GM19035 (cell line): ENCODE measurements around the gene KLHL25.

Experiments
- ATAC-seq: cut with Tn5 transposase; IDR thresholded peaks from one replicate; pipeline ENCODE4 v1.9.1; 2021; ENCODE audit not compliant: unreplicated experiment

KLHL25 gene

GRCh38 chr15:85762039-85762755 lies 32.5 kb downstream of the KLHL25 start:
- ATAC-seq = no peak

- no peak for ATAC-seq
These were observed 33.1 kb downstream of the KLHL25 start for GRCh38 chr15:85761635-85762034.

- ATAC-seq = no peak
These were observed 34.0 kb downstream of the KLHL25 start for GRCh38 chr15:85760531-85761371.

GRCh38 chr15:85760049-85760448 lies 34.7 kb downstream of the KLHL25 start:
- ATAC-seq = no peak

- no peak for ATAC-seq
These were observed 35.3 kb downstream of the KLHL25 start for GRCh38 chr15:85759376-85759775.

GRCh38 chr15:85758655-85758978 lies 36.1 kb downstream of the KLHL25 start:
- ATAC-seq = no peak

GRCh38 chr15:85757939-85758654 lies 36.6 kb downstream of the KLHL25 start:
- no peak for ATAC-seq

GRCh38 chr15:85757073-85757938 lies 37.4 kb downstream of the KLHL25 start:
- ATAC-seq = no peak

GRCh38 chr15:85756411-85757072 lies 38.2 kb downstream of the KLHL25 start:
- ATAC-seq = no peak

GRCh38 chr15:85755942-85756341 lies 38.8 kb downstream of the KLHL25 start:
- ATAC-seq = no peak

- ATAC-seq = no peak
These were observed 39.3 kb downstream of the KLHL25 start for GRCh38 chr15:85755471-85755870.

- ATAC-seq = no peak
These were observed 39.7 kb downstream of the KLHL25 start for GRCh38 chr15:85754989-85755388.

GRCh38 chr15:85753791-85754452 lies 40.8 kb downstream of the KLHL25 start:
- ATAC-seq = no peak

- no peak for ATAC-seq
These were observed 41.5 kb downstream of the KLHL25 start for GRCh38 chr15:85753261-85753660.

GRCh38 chr15:85752491-85752961 lies 42.2 kb downstream of the KLHL25 start:
- ATAC-seq = no peak

- no peak for ATAC-seq
These were observed 42.6 kb downstream of the KLHL25 start for GRCh38 chr15:85752124-85752475.

- no peak for ATAC-seq
These were observed 43.2 kb downstream of the KLHL25 start for GRCh38 chr15:85751291-85752123.

- ATAC-seq = no peak
These were observed 44.1 kb downstream of the KLHL25 start for GRCh38 chr15:85750319-85751290.
